Activated CD4-positive, alpha-beta T cell treated with anti-CD3 and anti-CD28 coated beads, Interleukin-2, amount 50 U/mL, for 1 hour (primary cell): ENCODE measurements around the gene PHF2.

Experiments used
- DNase-seq: peaks from one replicate; pipeline ENCODE4 v3.0.0-alpha.2; 2020

Gene PHF2

DNA sequence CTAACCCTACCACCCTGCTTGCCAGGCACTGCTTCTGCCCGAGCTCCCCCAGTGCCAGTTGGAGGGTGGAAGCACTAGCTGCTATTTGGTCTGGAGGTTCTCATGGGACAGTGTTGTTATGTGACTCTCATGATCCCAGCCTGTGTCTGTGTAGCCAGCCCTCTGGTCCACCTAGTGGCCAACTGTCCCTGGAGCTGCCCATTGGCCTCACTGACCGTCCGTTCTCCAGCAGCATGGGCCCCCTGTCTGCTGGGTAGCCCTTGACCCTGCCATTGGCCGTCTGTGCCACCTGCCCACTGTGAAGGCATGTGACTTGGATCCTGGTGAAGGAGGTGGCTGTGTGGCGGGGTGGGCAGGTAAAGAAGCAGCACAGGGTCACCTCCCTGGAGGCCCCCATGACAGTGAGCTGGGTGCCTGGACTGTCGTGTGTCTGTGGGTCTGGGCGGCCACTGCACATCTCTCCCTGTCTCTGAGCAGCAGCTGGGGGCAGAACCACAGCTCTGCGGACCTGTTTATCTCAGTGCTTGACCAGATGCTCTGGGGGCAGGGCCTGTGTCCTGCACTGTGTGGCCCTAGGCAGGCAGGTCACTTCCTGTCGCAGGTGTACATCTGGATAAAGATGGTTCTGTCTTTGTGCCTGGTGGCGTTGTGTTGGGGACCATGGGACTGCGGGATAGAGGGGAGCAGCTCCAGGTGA is 11.4 kb downstream of the PHF2 start:
- no peak for DNase-seq

DNA sequence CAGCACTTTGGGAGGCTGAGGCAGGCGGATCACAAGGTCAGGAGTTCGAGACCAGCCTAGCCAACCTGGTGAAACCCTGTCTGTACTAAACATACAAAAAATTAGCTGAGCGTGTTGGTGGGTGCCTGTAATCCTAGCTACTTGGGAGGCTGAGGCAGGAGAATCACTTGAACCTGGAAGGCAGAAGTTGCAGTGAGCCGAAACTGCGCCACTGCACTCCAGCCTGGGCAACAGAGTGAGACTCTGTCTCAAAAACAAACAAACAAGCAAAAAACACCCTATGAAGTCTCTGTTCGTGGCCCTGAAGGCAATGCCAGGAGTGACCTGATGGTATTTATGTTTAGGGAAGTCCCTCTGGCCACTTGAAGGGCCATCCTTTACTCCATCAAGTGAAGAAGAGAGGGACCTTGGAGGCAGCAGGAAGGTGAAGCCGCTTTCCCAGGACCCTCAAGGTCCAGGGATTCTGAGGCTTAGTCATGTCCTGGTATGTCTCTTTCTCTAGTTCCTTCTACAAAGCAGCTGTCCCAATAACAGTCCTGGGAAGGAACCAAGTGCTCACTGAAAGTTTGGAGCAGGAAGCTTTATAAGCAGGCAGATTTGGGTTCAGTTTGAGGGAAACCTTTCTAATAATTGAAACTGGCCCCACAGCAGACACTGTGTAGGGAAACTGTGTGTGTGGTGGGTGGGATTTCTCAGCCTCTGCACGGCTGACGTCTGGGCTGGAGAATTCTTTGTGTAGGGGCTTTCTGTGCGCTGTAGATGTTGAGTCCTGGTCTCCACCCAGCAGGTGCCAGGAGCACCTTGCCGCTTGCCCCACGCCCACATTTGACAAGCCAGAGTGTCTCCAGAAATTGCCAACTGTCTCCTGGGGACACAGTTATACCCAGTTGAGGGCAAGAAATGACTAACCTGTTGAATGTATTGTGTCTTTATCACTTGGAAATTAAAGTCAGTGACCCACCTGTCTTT is 12.5 kb downstream of the PHF2 start:
- DNase-seq, result no peak

- DNase-seq, result no peak
Observed at GRCh38 chr9:93589688-93590087, 13.3 kb downstream of the PHF2 start.

GRCh38 chr9:93590609-93591234 is 14.3 kb downstream of the PHF2 start:
- no peak for DNase-seq

DNA sequence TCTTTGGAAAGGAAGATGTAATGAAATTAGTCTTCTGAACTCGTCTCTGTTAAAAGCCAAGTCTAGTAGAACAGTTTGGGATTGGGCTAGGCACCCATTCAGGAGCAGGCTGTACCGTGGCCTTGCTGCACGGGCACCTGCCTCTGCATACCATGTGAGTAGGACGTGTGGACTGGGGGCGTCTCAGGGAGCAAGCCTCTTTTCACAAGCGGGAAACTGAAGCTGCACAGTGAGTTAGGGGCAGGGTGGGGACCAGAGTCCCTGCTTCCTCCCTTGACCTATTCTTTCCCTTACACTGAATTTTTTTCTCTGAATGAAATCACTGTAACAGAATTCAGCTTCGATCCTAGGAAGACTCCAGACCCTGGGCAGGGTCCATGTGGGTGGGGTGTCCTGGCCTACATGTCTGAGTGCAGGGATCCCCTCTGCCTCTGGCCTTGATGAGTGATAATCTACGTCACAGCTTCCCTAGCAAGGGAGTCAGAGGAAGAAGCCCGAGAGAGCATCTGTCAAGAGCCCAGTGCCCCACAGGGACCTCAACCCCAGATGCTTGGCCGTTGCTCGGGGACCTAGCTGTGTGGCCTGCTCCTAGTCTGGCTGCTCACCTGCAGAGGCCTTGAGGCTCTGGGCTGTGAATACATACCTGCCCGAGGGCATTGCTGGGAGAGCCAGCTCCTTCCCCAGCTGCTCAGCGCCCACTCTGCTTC is 15.1 kb downstream of the PHF2 start:
- no peak for DNase-seq

- DNase-seq, result no peak
Observed at GRCh38 chr9:93592008-93592642, 15.7 kb downstream of the PHF2 start.

GRCh38 chr9:93592643-93593021 is 16.2 kb downstream of the PHF2 start:
- no peak for DNase-seq

GRCh38 chr9:93593144-93593658 is 16.8 kb downstream of the PHF2 start:
- DNase-seq, result no peak

DNA sequence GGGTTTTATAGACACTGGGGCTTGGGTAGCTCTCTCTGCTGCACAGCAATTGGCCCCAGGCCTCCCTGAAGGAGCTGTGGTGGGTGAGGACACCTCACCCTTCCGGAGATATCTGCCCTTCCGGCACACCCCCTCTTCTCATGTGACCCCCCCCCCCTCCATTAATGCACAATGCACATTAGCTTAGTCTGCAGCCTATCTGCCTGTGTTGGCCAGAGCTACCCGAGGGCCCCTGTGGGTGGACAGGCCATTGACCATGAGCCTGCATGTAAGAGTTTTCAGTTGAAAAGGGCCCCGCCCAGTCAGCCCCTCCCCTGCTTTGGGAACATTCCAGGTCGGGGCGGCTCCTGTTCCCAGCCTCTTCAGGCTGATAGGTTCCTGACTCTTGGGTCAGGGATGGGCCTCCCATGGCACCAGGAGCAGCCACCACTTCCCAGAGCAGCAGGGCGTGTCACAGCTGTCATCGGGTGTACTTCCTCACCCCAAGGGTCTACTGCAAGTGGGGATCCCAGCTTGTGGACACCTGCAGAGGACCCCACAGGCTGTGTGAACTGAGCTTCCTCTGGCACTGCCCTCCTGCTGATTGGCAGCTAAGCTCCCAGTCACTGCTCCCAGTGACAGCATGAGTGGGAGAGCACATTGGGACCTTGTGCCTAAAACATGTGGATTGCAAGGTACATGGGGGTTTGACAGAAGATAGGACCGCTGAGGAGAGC is 17.8 kb downstream of the PHF2 start:
- no peak for DNase-seq

- DNase-seq, result no peak
Observed at GRCh38 chr9:93595461-93595860, 19.1 kb downstream of the PHF2 start.

DNA sequence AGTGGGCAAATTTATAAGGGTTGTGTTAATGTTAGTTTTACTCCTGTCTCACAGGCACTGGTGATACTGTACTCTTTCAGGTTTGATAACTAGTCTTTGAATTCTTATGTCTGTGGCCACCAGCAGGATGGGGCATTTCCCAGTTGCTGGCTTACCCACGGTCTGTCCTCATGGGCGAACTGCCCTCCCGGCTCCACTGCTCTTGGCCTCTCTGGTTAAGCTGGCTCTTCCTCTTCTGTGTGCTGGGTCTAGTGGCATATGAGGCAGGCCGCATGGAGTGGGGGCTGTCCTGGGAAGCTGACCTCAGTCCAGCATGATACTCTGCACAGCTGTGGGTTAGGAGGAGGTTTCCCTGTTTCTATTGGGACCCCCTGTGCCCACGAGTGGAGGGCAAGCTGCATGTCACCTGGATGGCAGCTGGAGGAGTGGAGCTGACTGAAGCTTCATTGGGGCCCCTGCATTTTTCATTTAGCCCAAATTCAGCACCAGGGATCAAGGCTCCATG is 19.5 kb downstream of the PHF2 start:
- DNase-seq, result no peak

DNA sequence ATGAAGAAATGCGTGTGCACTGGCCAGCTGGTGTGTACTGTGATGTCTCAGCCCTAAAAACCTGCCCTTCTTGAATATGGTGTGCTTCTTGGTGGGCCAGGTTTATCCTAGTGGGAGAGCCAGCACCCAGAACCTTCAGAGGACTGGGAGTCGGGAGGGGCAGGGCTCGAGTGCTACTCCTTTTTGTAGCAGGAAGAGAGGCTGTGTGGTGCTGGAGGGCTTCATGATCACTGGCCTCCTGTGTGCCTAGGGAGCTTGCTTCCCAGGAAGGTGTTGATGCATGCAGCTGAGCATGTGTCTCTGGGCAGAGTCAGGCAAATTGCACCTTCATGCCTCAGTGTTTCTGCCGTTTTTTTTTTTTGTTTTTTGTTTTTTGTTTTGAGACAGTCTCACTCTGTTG is 20.0 kb downstream of the PHF2 start:
- no peak for DNase-seq

DNA sequence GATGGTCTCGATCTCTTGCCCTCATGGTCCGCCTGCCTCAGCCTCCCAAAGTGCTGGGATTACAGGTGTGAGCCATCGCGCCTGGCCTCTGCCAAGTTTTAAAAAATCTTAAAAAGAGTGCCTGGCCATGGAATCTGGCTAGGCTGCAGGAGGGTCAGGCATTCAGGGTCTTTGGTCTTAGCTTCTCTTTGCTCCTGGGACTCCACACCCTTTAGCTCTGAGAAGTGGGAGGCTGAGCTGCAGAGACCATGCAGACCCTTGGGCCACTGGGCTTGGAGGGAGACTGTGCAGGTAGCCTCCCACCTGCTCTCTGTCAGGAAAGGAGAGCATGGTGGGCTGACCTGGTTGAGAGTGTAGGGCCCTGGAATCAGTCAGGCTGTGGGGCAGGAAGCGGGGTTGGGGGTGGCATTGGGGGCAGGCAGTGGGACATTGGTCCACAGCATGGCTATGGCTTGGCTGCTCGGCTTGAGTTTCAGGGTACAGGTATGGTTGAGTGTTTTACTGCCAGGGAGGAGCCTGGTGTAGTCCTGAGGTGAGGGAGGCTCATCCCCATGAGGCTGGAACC is 20.8 kb downstream of the PHF2 start:
- no peak for DNase-seq

GRCh38 chr9:93597871-93598646 is 21.7 kb downstream of the PHF2 start:
- no peak for DNase-seq

GRCh38 chr9:93598647-93599241 is 22.4 kb downstream of the PHF2 start:
- no peak for DNase-seq

DNA sequence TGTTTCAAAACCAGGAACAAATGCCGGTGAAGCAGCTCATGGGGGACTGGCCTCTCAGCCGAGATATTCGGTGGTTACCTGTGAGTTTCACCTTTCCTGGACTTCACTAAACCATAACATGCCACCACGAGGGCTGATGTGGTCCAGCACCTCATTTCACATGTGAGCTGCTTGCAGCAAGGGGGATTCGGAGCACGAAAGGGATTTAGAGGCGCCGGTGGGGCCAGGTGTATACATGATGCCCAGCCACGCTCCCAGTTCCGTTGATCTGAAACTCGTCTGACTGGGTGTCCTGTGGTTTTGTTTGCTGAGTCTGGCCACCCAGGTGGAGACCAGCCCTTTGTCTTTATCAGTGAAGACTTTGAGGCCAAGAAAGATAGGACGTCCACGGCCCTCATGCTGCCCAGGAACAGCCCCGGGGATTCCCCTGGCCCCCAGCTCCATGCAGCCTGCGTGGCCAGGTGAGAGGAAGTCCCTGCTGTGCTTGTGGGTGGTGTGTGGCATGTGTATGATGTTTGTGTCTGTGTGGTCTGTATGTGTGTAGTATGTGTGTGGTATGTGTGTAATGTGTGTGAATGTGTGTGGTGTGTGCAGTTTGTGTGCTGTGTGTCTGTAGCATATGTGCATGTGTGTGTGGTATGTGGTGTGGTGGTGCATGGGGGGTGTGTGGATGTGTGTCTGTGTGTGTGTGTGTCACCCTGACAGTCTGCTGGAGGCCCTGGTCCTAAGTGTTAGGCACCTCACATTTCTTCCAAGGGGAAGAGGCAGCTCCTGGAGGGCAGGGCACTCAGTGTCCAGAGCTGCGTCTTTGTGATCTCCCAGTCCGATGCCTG is 23.4 kb downstream of the PHF2 start:
- DNase-seq, result no peak

GRCh38 chr9:93600504-93600903 is 24.1 kb downstream of the PHF2 start:
- DNase-seq, result no peak

DNA sequence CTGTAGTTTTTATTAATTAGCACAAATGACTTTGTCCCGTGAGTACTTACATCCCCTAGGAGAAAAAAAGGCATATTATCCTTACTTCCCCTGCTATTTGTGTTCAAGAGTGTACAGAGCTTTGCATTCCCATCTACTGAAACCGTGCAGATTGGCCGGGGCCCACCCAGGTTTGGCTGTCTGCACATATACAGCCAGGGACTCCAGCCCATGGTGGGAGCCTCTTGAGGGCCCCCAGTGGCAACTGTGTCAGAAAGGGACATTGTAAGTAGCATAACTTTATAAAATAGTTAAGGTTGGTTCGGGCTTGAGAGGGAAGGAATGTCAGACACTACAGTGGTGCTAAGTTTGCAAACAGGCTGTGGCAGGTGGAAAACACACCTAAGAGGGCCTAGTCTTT is 24.7 kb downstream of the PHF2 start:
- no peak for DNase-seq

DNA sequence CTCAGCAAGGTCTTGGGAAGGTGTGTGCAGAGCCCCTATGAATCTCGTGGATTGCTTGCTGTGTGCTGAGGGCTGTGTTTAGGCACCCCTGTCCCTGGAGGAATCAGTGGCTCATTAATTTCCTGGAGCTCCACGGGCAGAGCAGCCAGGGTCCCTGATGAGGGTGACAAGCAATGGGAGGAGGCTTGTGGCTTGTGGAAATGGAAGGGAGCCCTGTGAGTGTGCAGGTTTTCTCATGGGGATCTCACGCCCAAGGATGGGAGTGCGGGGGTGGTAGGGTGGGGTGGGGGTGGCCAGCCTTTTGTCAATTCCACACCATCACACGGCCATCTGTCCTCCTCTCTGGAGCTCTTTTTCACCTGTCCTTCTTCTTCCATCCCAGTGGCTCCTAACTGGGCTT is 25.3 kb downstream of the PHF2 start:
- no peak for DNase-seq
